OCI-LY3 (cell line): Measurements from ENCODE around the gene FLT1.

Experiments
- H2AFZ ChIP-seq: fragments of 200-600, 300-600 bp; shearing (Covaris generic); 2 replicates; pipeline ENCODE4 v1.6.0; 2014; ENCODE audit warnings: antibody characterized with exemption, low read depth, low read length
- H3K27ac ChIP-seq: fragments of 200-600, 300-600 bp; sonication (generic); 2 replicates; pipeline ENCODE4 v1.5.1; 2014; ENCODE audit warnings: mild to moderate bottlenecking, low read length, moderate library complexity, mixed read lengths
- H3K27me3 ChIP-seq: fragments of 200-600, 300-600 bp; sonication (generic); 2 replicates; pipeline ENCODE4 v1.6.1; 2014; ENCODE audit warnings: low read depth, low read length, mixed read lengths
- H3K36me3 ChIP-seq: fragments of 200-600, 300-600 bp; sonication (generic); replicated peaks from 2 replicates; pipeline ENCODE3; 2014; ENCODE audit warnings: low read depth, low read length, mixed read lengths
- H3K4me1 ChIP-seq: fragments of 300-600, 200-600 bp; sonication (generic); 2 replicates; pipeline ENCODE4 v1.6.1; 2014; ENCODE audit warnings: low read length, mixed read lengths
- H3K4me2 ChIP-seq: fragments of 200-600, 300-600 bp; sonication (generic); 2 replicates; pipeline ENCODE4 v1.6.1; 2014; ENCODE audit warnings: low read length, mixed read lengths
- H3K4me3 ChIP-seq: fragments of 300-600, 200-600 bp; sonication (generic); 2 replicates; pipeline ENCODE4 v1.5.1; 2014; ENCODE audit warnings: antibody characterized with exemption, mild to moderate bottlenecking, low read length, moderate library complexity
- H3K79me2 ChIP-seq: fragments of 300-600, 200-600 bp; shearing (Covaris generic); 2 replicates; pipeline ENCODE4 v1.6.1; 2014; ENCODE audit warnings: mild to moderate bottlenecking, low read length, mixed read lengths
- H3K9ac ChIP-seq: fragments of 300-600, 200-600 bp; shearing (Covaris generic); 2 replicates; pipeline ENCODE4 v1.6.0; 2014; ENCODE audit warnings: mild to moderate bottlenecking, low read length, moderate library complexity
- H3K9me3 ChIP-seq: fragments of 200-600, 300-600 bp; shearing (Covaris generic); 2 replicates; pipeline ENCODE4 v1.6.1; 2014; ENCODE audit warnings: low read length, mixed read lengths; ENCODE audit not compliant: insufficient read depth
- H4K20me1 ChIP-seq: fragments of 200-600, 300-600 bp; sonication (generic); 2 replicates; pipeline ENCODE4 v1.6.1; 2016; ENCODE audit warnings: low read length, mixed read lengths; ENCODE audit not compliant: insufficient read depth
- CTCF ChIP-seq: fragments of 200-600, 300-600 bp; sonication (generic); IDR thresholded peaks from 2 replicates; pipeline ENCODE4 v1.5.1; 2014; ENCODE audit warnings: antibody characterized with exemption, low read length, low read depth
- EZH2phosphoT487 ChIP-seq: fragments of 200-600 bp; shearing (Covaris generic); IDR thresholded peaks from 2 replicates; pipeline ENCODE4 v1.6.1; 2018; ENCODE audit warnings: antibody characterized with exemption, mixed run types, low read depth

The FLT1 gene

GRCh38 chr13:28541966-28542365 is 47.0 kb upstream of the FLT1 start:
- TF ChIP-seq CTCF (no peak), EZH2phosphoT487 (no peak)
- Histone ChIP-seq H3K27ac (no peak overlapping the region), H3K4me2 (no peak overlapping the region), H3K36me3 (peaks cover 12% of the 10 kb centered on the region), H3K79me2 (no peaks in the 10 kb centered on the region), H3K9ac (no peak overlapping the region), H3K4me3 (no peak overlapping the region), H2AFZ (no peak overlapping the region), H3K27me3 (no peaks in the 10 kb centered on the region), H3K9me3 (peaks cover 16% of the 10 kb centered on the region; the same call in 1 of the 2 replicates), H4K20me1 (no peaks in the 10 kb centered on the region), H3K4me1 (peaks cover 46% of the 10 kb centered on the region)

GRCh38 chr13:28540612-28541011 is 45.7 kb upstream of the FLT1 start:
- Histone ChIP-seq H3K4me2 (peak overlapping the region; percentile 45), H4K20me1 (no peaks in the 10 kb centered on the region), H2AFZ (peak overlapping the region; percentile 26; the same call in 1 of the 2 replicates), H3K9ac (no peak overlapping the region; the same call in 1 of the 2 replicates), H3K36me3 (peaks cover 12% of the 10 kb centered on the region), H3K4me1 (peaks cover 47% of the 10 kb centered on the region), H3K4me3 (peak overlapping the region; percentile 15; the same call in 1 of the 2 replicates), H3K9me3 (peaks cover 23% of the 10 kb centered on the region; the same call in 1 of the 2 replicates), H3K27me3 (no peaks in the 10 kb centered on the region), H3K27ac (peak overlapping the region; percentile 19), H3K79me2 (no peaks in the 10 kb centered on the region)
- TF ChIP-seq EZH2phosphoT487 (no peak), CTCF (no peak)

- Histone ChIP-seq H3K4me3 (peak overlapping the region; percentile 15), H3K4me2 (peak overlapping the region; percentile 45), H3K4me1 (peaks cover 47% of the 10 kb centered on the region), H3K9ac (no peak overlapping the region; the same call in 1 of the 2 replicates), H3K36me3 (peaks cover 12% of the 10 kb centered on the region), H3K27ac (peak overlapping the region; percentile 19), H3K79me2 (no peaks in the 10 kb centered on the region), H3K27me3 (no peaks in the 10 kb centered on the region), H3K9me3 (peaks cover 26% of the 10 kb centered on the region; the same call in 1 of the 2 replicates), H4K20me1 (no peaks in the 10 kb centered on the region), H2AFZ (no peak overlapping the region)
- TF ChIP-seq EZH2phosphoT487 = no peak
- no peak for TF ChIP-seq CTCF
Observed at GRCh38 chr13:28539625-28540286, 44.8 kb upstream of the FLT1 start.

- Histone ChIP-seq H3K4me3 (no peak overlapping the region), H4K20me1 (no peaks in the 10 kb centered on the region), H3K79me2 (no peaks in the 10 kb centered on the region), H3K9ac (no peak overlapping the region), H3K27me3 (no peaks in the 10 kb centered on the region), H3K36me3 (peaks cover 12% of the 10 kb centered on the region), H3K27ac (no peak overlapping the region; the same call in 1 of the 2 replicates), H3K4me2 (peak overlapping the region; percentile 3; the same call in 1 of the 2 replicates), H2AFZ (no peak overlapping the region), H3K4me1 (peaks cover 53% of the 10 kb centered on the region), H3K9me3 (peaks cover 22% of the 10 kb centered on the region)
- TF ChIP-seq CTCF = no peak
- no peak for TF ChIP-seq EZH2phosphoT487
Observed at GRCh38 chr13:28538932-28539331, 44.0 kb upstream of the FLT1 start.
